Epithelial cell of esophagus (primary cell): ENCODE results near the gene SHLD1.

Experiments
- DNase-seq: peaks from one replicate; pipeline ENCODE4 v3.0.0; 2010; ENCODE audit warnings: low read depth
- H3K4me3 ChIP-seq: 2 replicates; pipeline ENCODE4 v1.5.1; 2011; ENCODE audit warnings: mild to moderate bottlenecking, low read length, control low read depth
- CTCF ChIP-seq: IDR thresholded peaks from 2 replicates; pipeline ENCODE4 v1.5.1; 2011; ENCODE audit warnings: low read depth, mild to moderate bottlenecking, low read length, control low read depth, inconsistent platforms; ENCODE audit not compliant: insufficient read depth; ENCODE audit errors: missing control alignments

The SHLD1 gene

GRCh38 chr20:5881703-5882102 is 131.5 kb downstream of the SHLD1 start:
- no peak overlapping the region for H3K4me3 ChIP-seq
- no peak for DNase-seq

GRCh38 chr20:5882166-5882565 is 132.0 kb downstream of the SHLD1 start:
- DNase-seq, result no peak
- no peak for TF ChIP-seq CTCF
- no peak overlapping the region for H3K4me3 ChIP-seq

More at GRCh38 chr20:5881703-5882102, 131.5 kb downstream of the SHLD1 start:
- TF ChIP-seq CTCF, result no peak

GRCh38 chr20:5884465-5885335 is 134.5 kb downstream of the SHLD1 start:
- no peak for DNase-seq
- no peak overlapping the region for H3K4me3 ChIP-seq
- TF ChIP-seq CTCF, result no peak

- no peak for DNase-seq
- TF ChIP-seq CTCF, result no peak
- no peak overlapping the region for H3K4me3 ChIP-seq
Observed at GRCh38 chr20:5885866-5886265, 135.7 kb downstream of the SHLD1 start.

- no peak overlapping the region for H3K4me3 ChIP-seq
- no peak for DNase-seq
- no peak for TF ChIP-seq CTCF
Observed at GRCh38 chr20:5886788-5887187, 136.6 kb downstream of the SHLD1 start.

- no peak for TF ChIP-seq CTCF
- DNase-seq, result no peak
- H3K4me3 ChIP-seq, result no peak overlapping the region
Observed at GRCh38 chr20:5887386-5887785, 137.2 kb downstream of the SHLD1 start.

- no peak for TF ChIP-seq CTCF
- no peak overlapping the region for H3K4me3 ChIP-seq
- DNase-seq, result no peak
Observed at GRCh38 chr20:5888041-5888440, 137.8 kb downstream of the SHLD1 start.
